MM.1S (cell line): ENCODE measurements around the gene TMEM42.

ENCODE experiments used
- DNase-seq: peaks from one replicate; pipeline ENCODE4 v3.0.0-alpha.2; 2015
- H2AFZ ChIP-seq: fragments of 300-600 bp; sonication (generic); 2 replicates; pipeline ENCODE4 v1.6.0; 2016; ENCODE audit warnings: antibody characterized with exemption, low read length
- H3F3A ChIP-seq: fragments of 300-600 bp; sonication (generic); 2 replicates; pipeline ENCODE4 v1.6.1; 2016; ENCODE audit warnings: mild to moderate bottlenecking, antibody characterized with exemption, low read length, moderate library complexity, mixed read lengths; ENCODE audit not compliant: insufficient read depth
- H3K27ac ChIP-seq: fragments of 300-600 bp; sonication (generic); 2 replicates; pipeline ENCODE4 v1.5.1; 2016; ENCODE audit warnings: mild to moderate bottlenecking, low read length
- H3K27me3 ChIP-seq: fragments of 300-600 bp; sonication (generic); replicated peaks from 2 replicates; pipeline ENCODE4 v1.6.0; 2016; ENCODE audit warnings: low read length; ENCODE audit not compliant: insufficient read depth
- H3K36me3 ChIP-seq: fragments of 300-600 bp; sonication (generic); replicated peaks from 2 replicates; pipeline ENCODE4 v1.6.1; 2016; ENCODE audit warnings: mild to moderate bottlenecking, low read length, mixed read lengths; ENCODE audit not compliant: insufficient read depth
- H3K4me1 ChIP-seq: fragments of 300-600 bp; sonication (generic); 2 replicates; pipeline ENCODE4 v1.6.1; 2016; ENCODE audit warnings: low read length, mixed read lengths
- H3K4me2 ChIP-seq: fragments of 300-600 bp; sonication (generic); 2 replicates; pipeline ENCODE4 v1.6.0; 2016; ENCODE audit warnings: low read depth, low read length
- H3K4me3 ChIP-seq: fragments of 300-600 bp; sonication (generic); 2 replicates; pipeline ENCODE4 v1.5.1; 2016; ENCODE audit warnings: low read length, mixed read lengths
- H3K79me2 ChIP-seq: fragments of 300-600 bp; sonication (generic); 2 replicates; pipeline ENCODE4 v1.6.1; 2016; ENCODE audit warnings: mixed run types, low read length, mixed read lengths
- H3K9ac ChIP-seq: fragments of 300-600 bp; sonication (generic); 2 replicates; pipeline ENCODE4 v1.6.1; 2016; ENCODE audit warnings: low read length, mixed read lengths
- H3K9me2 ChIP-seq: fragments of 300-600 bp; sonication (generic); replicated peaks from 2 replicates; pipeline ENCODE4 v1.6.1; 2016; ENCODE audit warnings: mild to moderate bottlenecking, low read length, mixed read lengths; ENCODE audit not compliant: insufficient read depth
- H3K9me3 ChIP-seq: fragments of 300-600 bp; sonication (generic); replicated peaks from 2 replicates; pipeline ENCODE4 v1.6.1; 2016; ENCODE audit warnings: mild to moderate bottlenecking, low read length, mixed read lengths; ENCODE audit not compliant: insufficient read depth
- H4K20me1 ChIP-seq: fragments of 300-600 bp; sonication (generic); 2 replicates; pipeline ENCODE4 v1.6.1; 2016; ENCODE audit warnings: mild to moderate bottlenecking, low read length, moderate library complexity, mixed read lengths; ENCODE audit not compliant: insufficient read depth
- EZH2 ChIP-seq: fragments of 300-600 bp; sonication (generic); optimal IDR thresholded peaks from 2 replicates; pipeline ENCODE3; 2017; ENCODE audit warnings: low read depth, mild to moderate bottlenecking, antibody characterized with exemption, low read length, mixed read lengths
- EZH2phosphoT487 ChIP-seq: fragments of 300-600 bp; sonication (generic); IDR thresholded peaks from 2 replicates; pipeline ENCODE4 v1.6.1; 2018; ENCODE audit warnings: antibody characterized with exemption, low read length
- TF ChIP-seq, protein P1 (sequence below): fragments of 300-600 bp; sonication (generic); IDR thresholded peaks from 2 replicates; pipeline ENCODE4 v1.5.1; 2016; ENCODE audit warnings: antibody characterized with exemption, low read length, mixed read lengths

The TMEM42 gene

DNA sequence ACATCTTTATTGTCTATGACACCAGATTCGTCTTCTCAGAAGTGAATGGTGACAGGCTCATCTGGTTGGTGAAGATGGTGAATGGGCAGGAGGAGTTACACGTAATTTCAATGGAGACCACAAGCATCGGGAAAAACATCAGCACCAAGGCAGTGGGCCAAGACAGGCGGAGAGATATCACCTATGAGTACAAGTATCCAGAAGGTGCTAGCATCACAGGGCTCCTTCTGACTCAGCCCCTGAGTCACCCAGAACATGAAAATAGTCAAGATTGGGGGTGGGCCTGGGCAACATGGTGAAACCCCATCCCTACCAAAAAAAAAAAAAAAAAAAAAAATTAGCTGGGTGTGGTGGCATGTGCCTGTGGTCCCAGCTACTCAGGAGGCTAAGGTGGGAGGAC lies 45.3 kb downstream of the TMEM42 start:
- Histone ChIP-seq H3K9ac (no peak overlapping the region), H3F3A (no peaks in the 10 kb centered on the region), H3K27ac (no peak overlapping the region), H4K20me1 (no peaks in the 10 kb centered on the region), H3K4me3 (no peak overlapping the region), H3K27me3 (no peaks in the 10 kb centered on the region), H3K9me3 (no peaks in the 10 kb centered on the region), H2AFZ (no peak overlapping the region), H3K9me2 (no peaks in the 10 kb centered on the region), H3K4me1 (no peaks in the 10 kb centered on the region), H3K4me2 (no peak overlapping the region), H3K36me3 (no peaks in the 10 kb centered on the region), H3K79me2 (no peaks in the 10 kb centered on the region)
- TF ChIP-seq, protein P1, sequence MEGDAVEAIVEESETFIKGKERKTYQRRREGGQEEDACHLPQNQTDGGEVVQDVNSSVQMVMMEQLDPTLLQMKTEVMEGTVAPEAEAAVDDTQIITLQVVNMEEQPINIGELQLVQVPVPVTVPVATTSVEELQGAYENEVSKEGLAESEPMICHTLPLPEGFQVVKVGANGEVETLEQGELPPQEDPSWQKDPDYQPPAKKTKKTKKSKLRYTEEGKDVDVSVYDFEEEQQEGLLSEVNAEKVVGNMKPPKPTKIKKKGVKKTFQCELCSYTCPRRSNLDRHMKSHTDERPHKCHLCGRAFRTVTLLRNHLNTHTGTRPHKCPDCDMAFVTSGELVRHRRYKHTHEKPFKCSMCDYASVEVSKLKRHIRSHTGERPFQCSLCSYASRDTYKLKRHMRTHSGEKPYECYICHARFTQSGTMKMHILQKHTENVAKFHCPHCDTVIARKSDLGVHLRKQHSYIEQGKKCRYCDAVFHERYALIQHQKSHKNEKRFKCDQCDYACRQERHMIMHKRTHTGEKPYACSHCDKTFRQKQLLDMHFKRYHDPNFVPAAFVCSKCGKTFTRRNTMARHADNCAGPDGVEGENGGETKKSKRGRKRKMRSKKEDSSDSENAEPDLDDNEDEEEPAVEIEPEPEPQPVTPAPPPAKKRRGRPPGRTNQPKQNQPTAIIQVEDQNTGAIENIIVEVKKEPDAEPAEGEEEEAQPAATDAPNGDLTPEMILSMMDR: no peak
- TF ChIP-seq EZH2phosphoT487: no peak
- no peak for TF ChIP-seq EZH2
- DNase-seq: no peak

DNA sequence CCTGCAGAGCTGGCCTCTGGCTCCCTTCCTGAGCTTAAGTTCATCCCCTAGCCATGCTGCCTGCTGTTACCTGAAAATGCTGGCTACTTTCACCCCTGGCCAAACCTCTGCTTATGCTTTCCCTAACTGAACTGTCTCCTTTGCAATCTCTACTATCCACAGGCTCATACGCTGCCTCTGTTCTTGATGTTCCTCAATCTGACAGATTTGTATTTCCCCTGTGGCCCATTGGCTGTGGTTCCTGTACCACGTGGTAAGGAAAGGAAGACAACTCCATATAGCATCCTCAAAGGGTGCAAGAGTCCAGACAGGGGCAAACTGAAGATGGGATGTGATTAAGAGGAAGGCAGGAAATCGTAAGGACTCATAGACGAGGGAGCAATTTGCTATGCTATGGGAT lies 45.9 kb downstream of the TMEM42 start:
- no peak overlapping the region for H3K4me2 ChIP-seq
- no peak for DNase-seq
- no peaks in the 10 kb centered on the region for H3K79me2 ChIP-seq
- no peaks in the 10 kb centered on the region for H3K9me3 ChIP-seq
- no peaks in the 10 kb centered on the region for H3K36me3 ChIP-seq
- H3K27ac ChIP-seq: no peak overlapping the region
- H3K4me3 ChIP-seq: no peak overlapping the region
- no peaks in the 10 kb centered on the region for H3K9me2 ChIP-seq
- TF ChIP-seq EZH2phosphoT487 (no peak), EZH2 (no peak)
- TF ChIP-seq, protein P1: no peak
- no peak overlapping the region for H3K9ac ChIP-seq
- no peaks in the 10 kb centered on the region for H3K27me3 ChIP-seq
- no peaks in the 10 kb centered on the region for H4K20me1 ChIP-seq
- H3F3A ChIP-seq: no peaks in the 10 kb centered on the region
- H2AFZ ChIP-seq: no peak overlapping the region
- H3K4me1 ChIP-seq: no peaks in the 10 kb centered on the region

DNA sequence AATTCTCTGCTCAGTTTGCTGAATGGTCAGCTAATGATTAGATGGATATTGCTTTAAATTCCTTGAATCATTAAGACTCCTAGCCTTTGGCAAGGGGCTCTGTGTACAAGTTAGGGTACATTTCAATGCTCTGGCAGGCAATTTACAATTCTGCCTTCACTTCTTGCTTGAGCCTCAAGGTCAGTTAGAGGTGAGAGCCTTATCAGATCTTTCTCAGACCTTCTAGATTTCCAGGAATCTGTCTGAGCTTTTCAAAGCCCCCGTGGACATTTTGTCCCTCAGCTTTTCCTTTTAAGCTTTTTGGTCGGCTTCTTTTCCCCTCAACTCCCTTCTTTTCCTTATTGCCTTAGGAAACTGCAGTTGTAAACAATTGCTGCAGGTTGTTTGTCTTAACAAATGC lies 47.4 kb downstream of the TMEM42 start:
- no peak overlapping the region for H3K9ac ChIP-seq
- no peak overlapping the region for H2AFZ ChIP-seq
- no peaks in the 10 kb centered on the region for H3K4me1 ChIP-seq
- H3K27ac ChIP-seq: no peak overlapping the region
- H3K79me2 ChIP-seq: no peaks in the 10 kb centered on the region
- H3K9me3 ChIP-seq: no peaks in the 10 kb centered on the region
- H3F3A ChIP-seq: no peaks in the 10 kb centered on the region
- H3K9me2 ChIP-seq: no peaks in the 10 kb centered on the region
- H3K27me3 ChIP-seq: no peaks in the 10 kb centered on the region
- TF ChIP-seq EZH2phosphoT487: no peak
- TF ChIP-seq, protein P1: no peak
- TF ChIP-seq EZH2: no peak
- H3K36me3 ChIP-seq: no peaks in the 10 kb centered on the region
- H3K4me3 ChIP-seq: no peak overlapping the region
- no peak overlapping the region for H3K4me2 ChIP-seq
- DNase-seq: no peak
- H4K20me1 ChIP-seq: no peaks in the 10 kb centered on the region

DNA sequence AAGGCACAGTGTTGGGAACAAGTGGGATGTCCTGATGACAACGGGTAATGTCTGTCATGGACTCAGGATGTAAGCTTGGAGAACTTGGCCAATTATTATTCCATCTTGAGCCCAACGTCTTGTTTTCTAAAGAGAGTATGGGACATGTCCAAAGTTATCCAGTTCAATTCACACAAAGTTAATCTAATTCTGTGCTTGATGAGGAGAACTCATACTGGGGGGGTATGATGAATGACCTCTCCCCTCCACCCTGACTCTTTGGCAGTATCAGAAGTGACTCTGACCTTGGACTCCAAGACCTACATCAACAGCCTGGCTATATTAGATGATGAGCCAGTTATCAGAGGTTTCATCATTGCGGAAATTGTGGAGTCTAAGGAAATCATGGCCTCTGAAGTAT lies 49.0 kb downstream of the TMEM42 start:
- Histone ChIP-seq H3F3A (no peaks in the 10 kb centered on the region), H3K9ac (no peak overlapping the region), H3K9me2 (no peaks in the 10 kb centered on the region), H3K9me3 (no peaks in the 10 kb centered on the region), H3K79me2 (no peaks in the 10 kb centered on the region), H3K27ac (no peak overlapping the region), H3K36me3 (no peaks in the 10 kb centered on the region), H3K4me2 (no peak overlapping the region), H3K4me3 (no peak overlapping the region), H2AFZ (no peak overlapping the region), H4K20me1 (no peaks in the 10 kb centered on the region), H3K4me1 (no peaks in the 10 kb centered on the region), H3K27me3 (no peaks in the 10 kb centered on the region)
- TF ChIP-seq EZH2 (no peak), EZH2phosphoT487 (no peak)
- TF ChIP-seq, protein P1: no peak
- no peak for DNase-seq
